Measurements from ENCODE around the gene SAG. TPM values are rescaled to one million over a fixed set of nuclear protein-coding genes. Genes with fewer than 3 reads are reported as not detected.

Gene SAG
- total and polyA plus RNA-seq, 2 of the 13 experiments (the other 11 are each of a cell fraction or from before 2014, with no cell fraction given), result not detected

DNA sequence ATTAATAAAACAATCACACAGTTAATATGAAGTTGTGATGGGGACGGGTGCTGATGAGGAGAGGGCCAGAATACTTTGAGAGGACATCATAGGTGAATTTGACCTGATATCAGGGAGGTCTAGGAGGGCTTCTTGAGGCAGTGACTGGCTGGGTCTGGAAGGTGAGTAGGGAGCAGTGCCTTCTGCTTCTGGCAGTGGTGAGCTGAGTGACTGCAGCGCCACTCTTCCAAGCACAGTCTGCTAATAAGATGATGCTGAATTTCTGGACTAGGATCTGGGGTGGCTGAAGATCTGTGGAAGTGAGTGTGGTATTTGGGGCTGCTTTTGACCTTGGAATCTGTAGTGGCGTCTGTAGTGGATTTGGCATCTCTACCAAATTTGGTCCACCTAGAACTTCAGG, 52.2 kb downstream of the SAG start:
- Histone ChIP-seq H3K4me1 (ENCODE audit: insufficient read depth, low read length) (peaks cover 65% of the 10 kb centered on the region), H3K9me3 (ENCODE audit: low read length) (peaks cover 4% of the 10 kb centered on the region; the same call in 1 of the 2 replicates), H3K36me3 (replicated peaks in 1 of 2; ENCODE audit: control insufficient read depth in 1 of 2, insufficient read depth in 2 of 2, low read length in 2 of 2) (peaks cover 2 to 12% of the 10 kb centered on the region in 2 experiments; a peak in 3 of 5 replicates), H3K79me2 (ENCODE audit: insufficient read depth, low read length) (peaks cover 76% of the 10 kb centered on the region), H3K4me2 (ENCODE audit: low read depth, low read length) (no peak overlapping the region), H2AFZ (ENCODE audit: low read length) (no peak overlapping the region), H3K4me3 (replicated peaks in 1 of 3; ENCODE audit: insufficient read depth in 1 of 3, low read depth in 2 of 3, low read length in 3 of 3) (no peak overlapping the region), H3K27ac (ENCODE audit: extremely low read length, insufficient read depth, low read length) (no peak overlapping the region), H3K9ac (ENCODE audit: insufficient read depth, low read depth, low read length) (no peak overlapping the region), H4K20me1 (ENCODE audit: insufficient read depth, low read length) (peaks cover 16% of the 10 kb centered on the region), H3K27me3 (ENCODE audit: control insufficient read depth in 1 of 2, insufficient read depth in 2 of 2, low read length in 2 of 2) (no peaks in the 10 kb centered on the region; a peak in 1 of 5 replicates)
- FAIRE-seq (no peak), DNase-seq (ENCODE audit: low spot score) (no peak), ATAC-seq (no peak)
- 93% methylated on average over 3 of the region's 3 CpGs for WGBS (ENCODE audit: low lambda C conversion rate)
- in situ Hi-C loops (cut with HindIII; ENCODE audit: extremely low pct_ligation_motif_present, low pct_unique_long_range_greater_than_20kb) (no loop called here), intact Hi-C loops (cut with micrococcal nuclease; ENCODE audit: unreplicated experiment) (loop anchor here (10.0 kb wide), 2 partner anchors 85 to 105 kb away; partner anchors contain the start of gene ATG16L1)
- ChIA-PET CTCF (ENCODE audit: low intra/inter-chr PET ratio, low total read pairs) (no interaction called here), POLR2A (no interaction called here)
- no TSS peak for BruUV-seq (replicated peaks)
- no peak for TF ChIP-seq ZNF282 (IDR thresholded peaks at IDR 0.05; ENCODE audit: partially characterized antibody)
- TF ChIP-seq, protein P1, sequence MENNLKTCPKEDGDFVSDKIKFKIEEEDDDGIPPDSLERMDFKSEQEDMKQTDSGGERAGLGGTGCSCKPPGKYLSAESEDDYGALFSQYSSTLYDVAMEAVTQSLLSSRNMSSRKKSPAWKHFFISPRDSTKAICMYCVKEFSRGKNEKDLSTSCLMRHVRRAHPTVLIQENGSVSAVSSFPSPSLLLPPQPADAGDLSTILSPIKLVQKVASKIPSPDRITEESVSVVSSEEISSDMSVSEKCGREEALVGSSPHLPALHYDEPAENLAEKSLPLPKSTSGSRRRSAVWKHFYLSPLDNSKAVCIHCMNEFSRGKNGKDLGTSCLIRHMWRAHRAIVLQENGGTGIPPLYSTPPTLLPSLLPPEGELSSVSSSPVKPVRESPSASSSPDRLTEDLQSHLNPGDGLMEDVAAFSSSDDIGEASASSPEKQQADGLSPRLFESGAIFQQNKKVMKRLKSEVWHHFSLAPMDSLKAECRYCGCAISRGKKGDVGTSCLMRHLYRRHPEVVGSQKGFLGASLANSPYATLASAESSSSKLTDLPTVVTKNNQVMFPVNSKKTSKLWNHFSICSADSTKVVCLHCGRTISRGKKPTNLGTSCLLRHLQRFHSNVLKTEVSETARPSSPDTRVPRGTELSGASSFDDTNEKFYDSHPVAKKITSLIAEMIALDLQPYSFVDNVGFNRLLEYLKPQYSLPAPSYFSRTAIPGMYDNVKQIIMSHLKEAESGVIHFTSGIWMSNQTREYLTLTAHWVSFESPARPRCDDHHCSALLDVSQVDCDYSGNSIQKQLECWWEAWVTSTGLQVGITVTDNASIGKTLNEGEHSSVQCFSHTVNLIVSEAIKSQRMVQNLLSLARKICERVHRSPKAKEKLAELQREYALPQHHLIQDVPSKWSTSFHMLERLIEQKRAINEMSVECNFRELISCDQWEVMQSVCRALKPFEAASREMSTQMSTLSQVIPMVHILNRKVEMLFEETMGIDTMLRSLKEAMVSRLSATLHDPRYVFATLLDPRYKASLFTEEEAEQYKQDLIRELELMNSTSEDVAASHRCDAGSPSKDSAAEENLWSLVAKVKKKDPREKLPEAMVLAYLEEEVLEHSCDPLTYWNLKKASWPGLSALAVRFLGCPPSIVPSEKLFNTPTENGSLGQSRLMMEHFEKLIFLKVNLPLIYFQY (CRISPR knock-in tag; IDR thresholded peaks at IDR 0.05; ENCODE audit: borderline replicate concordance), result no peak
- TF ChIP-seq MTF1 (CRISPR knock-in tag; IDR thresholded peaks at IDR 0.05), result no peak
- TF ChIP-seq FOXO1 (CRISPR knock-in tag; IDR thresholded peaks at IDR 0.05), result no peak
- TF ChIP-seq, protein P2, sequence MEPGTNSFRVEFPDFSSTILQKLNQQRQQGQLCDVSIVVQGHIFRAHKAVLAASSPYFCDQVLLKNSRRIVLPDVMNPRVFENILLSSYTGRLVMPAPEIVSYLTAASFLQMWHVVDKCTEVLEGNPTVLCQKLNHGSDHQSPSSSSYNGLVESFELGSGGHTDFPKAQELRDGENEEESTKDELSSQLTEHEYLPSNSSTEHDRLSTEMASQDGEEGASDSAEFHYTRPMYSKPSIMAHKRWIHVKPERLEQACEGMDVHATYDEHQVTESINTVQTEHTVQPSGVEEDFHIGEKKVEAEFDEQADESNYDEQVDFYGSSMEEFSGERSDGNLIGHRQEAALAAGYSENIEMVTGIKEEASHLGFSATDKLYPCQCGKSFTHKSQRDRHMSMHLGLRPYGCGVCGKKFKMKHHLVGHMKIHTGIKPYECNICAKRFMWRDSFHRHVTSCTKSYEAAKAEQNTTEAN (CRISPR knock-in tag; conservative IDR thresholded peaks at IDR 0.05), result no peak
- no peak for TF ChIP-seq ZKSCAN1 (IDR thresholded peaks at IDR 0.05; ENCODE audit: low read length)
- TF ChIP-seq, protein P3, sequence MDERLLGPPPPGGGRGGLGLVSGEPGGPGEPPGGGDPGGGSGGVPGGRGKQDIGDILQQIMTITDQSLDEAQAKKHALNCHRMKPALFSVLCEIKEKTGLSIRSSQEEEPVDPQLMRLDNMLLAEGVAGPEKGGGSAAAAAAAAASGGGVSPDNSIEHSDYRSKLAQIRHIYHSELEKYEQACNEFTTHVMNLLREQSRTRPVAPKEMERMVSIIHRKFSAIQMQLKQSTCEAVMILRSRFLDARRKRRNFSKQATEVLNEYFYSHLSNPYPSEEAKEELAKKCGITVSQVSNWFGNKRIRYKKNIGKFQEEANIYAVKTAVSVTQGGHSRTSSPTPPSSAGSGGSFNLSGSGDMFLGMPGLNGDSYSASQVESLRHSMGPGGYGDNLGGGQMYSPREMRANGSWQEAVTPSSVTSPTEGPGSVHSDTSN (CRISPR knock-in tag; IDR thresholded peaks at IDR 0.05), result no peak
- no peak for TF ChIP-seq MIER2 (CRISPR knock-in tag; IDR thresholded peaks at IDR 0.05)
- TF ChIP-seq TBL1XR1 (IDR thresholded peaks at IDR 0.05; ENCODE audit: borderline replicate concordance, low read length, partially characterized antibody), result no peak
- TF ChIP-seq ZNF138 (CRISPR knock-in tag; IDR thresholded peaks at IDR 0.05; ENCODE audit: low read depth), result no peak
- TF ChIP-seq ZBTB7A (CRISPR knock-in tag; IDR thresholded peaks at IDR 0.05), result no peak
- TF ChIP-seq, protein P4, sequence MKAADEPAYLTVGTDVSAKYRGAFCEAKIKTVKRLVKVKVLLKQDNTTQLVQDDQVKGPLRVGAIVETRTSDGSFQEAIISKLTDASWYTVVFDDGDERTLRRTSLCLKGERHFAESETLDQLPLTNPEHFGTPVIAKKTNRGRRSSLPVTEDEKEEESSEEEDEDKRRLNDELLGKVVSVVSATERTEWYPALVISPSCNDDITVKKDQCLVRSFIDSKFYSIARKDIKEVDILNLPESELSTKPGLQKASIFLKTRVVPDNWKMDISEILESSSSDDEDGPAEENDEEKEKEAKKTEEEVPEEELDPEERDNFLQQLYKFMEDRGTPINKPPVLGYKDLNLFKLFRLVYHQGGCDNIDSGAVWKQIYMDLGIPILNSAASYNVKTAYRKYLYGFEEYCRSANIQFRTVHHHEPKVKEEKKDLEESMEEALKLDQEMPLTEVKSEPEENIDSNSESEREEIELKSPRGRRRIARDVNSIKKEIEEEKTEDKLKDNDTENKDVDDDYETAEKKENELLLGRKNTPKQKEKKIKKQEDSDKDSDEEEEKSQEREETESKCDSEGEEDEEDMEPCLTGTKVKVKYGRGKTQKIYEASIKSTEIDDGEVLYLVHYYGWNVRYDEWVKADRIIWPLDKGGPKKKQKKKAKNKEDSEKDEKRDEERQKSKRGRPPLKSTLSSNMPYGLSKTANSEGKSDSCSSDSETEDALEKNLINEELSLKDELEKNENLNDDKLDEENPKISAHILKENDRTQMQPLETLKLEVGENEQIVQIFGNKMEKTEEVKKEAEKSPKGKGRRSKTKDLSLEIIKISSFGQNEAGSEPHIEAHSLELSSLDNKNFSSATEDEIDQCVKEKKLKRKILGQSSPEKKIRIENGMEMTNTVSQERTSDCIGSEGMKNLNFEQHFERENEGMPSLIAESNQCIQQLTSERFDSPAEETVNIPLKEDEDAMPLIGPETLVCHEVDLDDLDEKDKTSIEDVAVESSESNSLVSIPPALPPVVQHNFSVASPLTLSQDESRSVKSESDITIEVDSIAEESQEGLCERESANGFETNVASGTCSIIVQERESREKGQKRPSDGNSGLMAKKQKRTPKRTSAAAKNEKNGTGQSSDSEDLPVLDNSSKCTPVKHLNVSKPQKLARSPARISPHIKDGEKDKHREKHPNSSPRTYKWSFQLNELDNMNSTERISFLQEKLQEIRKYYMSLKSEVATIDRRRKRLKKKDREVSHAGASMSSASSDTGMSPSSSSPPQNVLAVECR (CRISPR knock-in tag; IDR thresholded peaks at IDR 0.05; ENCODE audit: borderline replicate concordance), result no peak
